ENCODE measurements around the gene FGFR3.
A peak's percentile ranks its signal among the peaks of the same experiment; 100 is the strongest.

Gene FGFR3

GRCh38 chr4:1803523-1804423, 10.7 kb downstream of the FGFR3 start:
- no peak for DNase-seq

- no peak for DNase-seq
These were observed 11.8 kb downstream of the FGFR3 start for GRCh38 chr4:1804638-1805492.

GRCh38 chr4:1805493-1806222, 12.6 kb downstream of the FGFR3 start:
- DNase-seq, result no peak

- no peak for DNase-seq
These were observed 13.1 kb downstream of the FGFR3 start for GRCh38 chr4:1806223-1806564.

- no peak for DNase-seq
These were observed 13.7 kb downstream of the FGFR3 start for GRCh38 chr4:1806596-1807331.

GRCh38 chr4:1807332-1807777, 14.3 kb downstream of the FGFR3 start:
- no peak for DNase-seq

- no peak for DNase-seq
These were observed 15.3 kb downstream of the FGFR3 start for GRCh38 chr4:1808396-1808795.

- no peak for DNase-seq
These were observed 16.0 kb downstream of the FGFR3 start for GRCh38 chr4:1808851-1809753.

- peak; percentile 60 to 78 for DNase-seq
These were observed 16.8 kb downstream of the FGFR3 start for GRCh38 chr4:1809754-1810502.

- no peak for DNase-seq
These were observed 17.7 kb downstream of the FGFR3 start for GRCh38 chr4:1810765-1811164.

- DNase-seq, result no peak
These were observed 19.6 kb downstream of the FGFR3 start for GRCh38 chr4:1812720-1813119.

GRCh38 chr4:1813231-1813630, 20.1 kb downstream of the FGFR3 start:
- no peak for DNase-seq

GRCh38 chr4:1813915-1814314, 20.8 kb downstream of the FGFR3 start:
- DNase-seq, result no peak

GRCh38 chr4:1814453-1814852, 21.4 kb downstream of the FGFR3 start:
- no peak for DNase-seq

GRCh38 chr4:1815096-1815996, 22.3 kb downstream of the FGFR3 start:
- no peak for DNase-seq

- DNase-seq, result no peak
These were observed 23.1 kb downstream of the FGFR3 start for GRCh38 chr4:1815997-1816860.

- no peak for DNase-seq
These were observed 26.2 kb downstream of the FGFR3 start for GRCh38 chr4:1819284-1819683.

- DNase-seq, result no peak
These were observed 26.7 kb downstream of the FGFR3 start for GRCh38 chr4:1819816-1820215.

Measured in stimulated activated CD4-positive, alpha-beta T cell treated with anti-CD3 and anti-CD28 coated beads, Interleukin-2, amount 100 ng/mL, for 48 hours (primary cell).